Posterior cingulate gyrus (tissue), 11 donors: Measurements from ENCODE around the gene PLAU.
"Not testable (repeated sequence)": the region's sequence is repeated elsewhere in the genome, so short reads cannot be mapped to it uniquely, and the experiment has no call there.

ENCODE experiments used
- DNase-seq, 10 donors: peaks; one replicate each; pipeline versions ENCODE4 v3.0.0 to v3.0.0-alpha.2; 2020 to 2021; ENCODE audit warnings: mixed read lengths in 3 of 10
- intact Hi-C: fragments of 100-400 bp; cut with DNase I; formaldehyde crosslinking; loops from one replicate; pipeline ENCODE4 v1.15.1; 2023

PLAU gene

GRCh38 chr10:73944356-73945100 is 33.6 kb downstream of the PLAU start:
- no peak for DNase-seq
- intact Hi-C loops = no loop called here

GRCh38 chr10:73946253-73947145 is 35.6 kb downstream of the PLAU start:
- intact Hi-C loops = no loop called here

DNA sequence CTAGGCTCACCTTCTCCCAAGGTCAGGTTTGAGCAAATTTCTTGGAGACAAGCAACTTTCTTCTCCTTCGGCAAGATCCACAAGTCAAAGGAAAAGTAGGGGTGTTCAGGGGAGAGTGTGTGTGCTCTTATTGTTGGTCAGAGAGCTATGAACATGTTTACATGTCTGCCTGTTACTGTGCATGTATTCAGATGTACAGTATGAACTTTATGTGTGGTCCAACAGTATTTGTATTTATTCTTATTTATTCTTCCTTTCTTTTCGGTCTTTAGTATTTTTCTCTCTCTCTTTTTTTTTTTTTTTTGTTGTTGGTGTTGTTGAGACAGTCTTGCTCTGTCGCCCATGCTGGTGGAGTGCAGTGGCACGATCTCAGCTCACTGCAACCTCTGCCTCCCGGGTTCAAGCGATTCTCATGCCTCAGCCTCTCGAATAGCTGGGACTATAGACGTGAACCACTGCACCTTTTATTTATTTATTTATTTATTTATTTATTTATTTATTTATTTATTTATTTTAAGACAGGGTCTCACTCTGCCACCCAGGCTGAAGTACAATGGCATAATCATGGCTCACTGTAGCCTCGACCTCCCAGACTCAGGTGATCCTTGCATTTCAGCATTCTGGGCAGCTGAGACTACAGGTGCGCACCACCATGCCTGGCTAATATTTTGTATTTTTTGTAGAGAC is 38.2 kb downstream of the PLAU start:
- no peak for DNase-seq
- intact Hi-C loops = no loop called here

More at GRCh38 chr10:73946253-73947145, 35.6 kb downstream of the PLAU start:
- no peak for DNase-seq

GRCh38 chr10:73950155-73950948 is 39.4 kb downstream of the PLAU start:
- intact Hi-C loops = no loop called here
- no peak for DNase-seq

- no peak for DNase-seq
- intact Hi-C loops = no loop called here
Observed at GRCh38 chr10:73953665-73954064, 42.7 kb downstream of the PLAU start.

GRCh38 chr10:73954737-73955136 is 43.8 kb downstream of the PLAU start:
- DNase-seq = no peak
- intact Hi-C loops = no loop called here

- intact Hi-C loops = no loop called here
- DNase-seq = no peak
Observed at GRCh38 chr10:73955719-73956118, 44.8 kb downstream of the PLAU start.

- intact Hi-C loops = no loop called here
- peak in 1 of 10 donors; percentile 52 for DNase-seq
Observed at GRCh38 chr10:73956476-73957359, 45.8 kb downstream of the PLAU start.

- no peak for DNase-seq
- intact Hi-C loops = no loop called here
Observed at GRCh38 chr10:73959484-73960243, 48.7 kb downstream of the PLAU start.

DNA sequence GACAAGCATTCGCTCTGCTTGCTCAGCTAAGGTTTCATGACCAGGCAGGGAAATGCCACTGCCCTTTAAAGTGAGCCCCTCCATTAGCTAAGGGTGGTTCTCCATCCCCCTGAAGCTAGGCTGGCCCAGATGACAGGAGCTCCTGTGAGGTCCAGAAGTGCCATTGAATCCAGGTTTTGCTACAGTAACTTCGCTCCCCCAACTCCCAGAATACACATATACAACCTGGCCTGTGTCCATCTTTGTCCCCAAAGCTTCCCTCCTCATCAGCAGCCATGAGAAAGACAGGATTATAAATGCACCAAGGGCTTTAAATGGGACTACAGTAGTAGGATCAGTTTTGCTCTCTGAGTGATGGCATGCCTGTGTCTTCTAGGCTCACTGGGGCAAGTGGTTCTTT is 51.5 kb downstream of the PLAU start:
- intact Hi-C loops = no loop called here
- DNase-seq = no peak

DNA sequence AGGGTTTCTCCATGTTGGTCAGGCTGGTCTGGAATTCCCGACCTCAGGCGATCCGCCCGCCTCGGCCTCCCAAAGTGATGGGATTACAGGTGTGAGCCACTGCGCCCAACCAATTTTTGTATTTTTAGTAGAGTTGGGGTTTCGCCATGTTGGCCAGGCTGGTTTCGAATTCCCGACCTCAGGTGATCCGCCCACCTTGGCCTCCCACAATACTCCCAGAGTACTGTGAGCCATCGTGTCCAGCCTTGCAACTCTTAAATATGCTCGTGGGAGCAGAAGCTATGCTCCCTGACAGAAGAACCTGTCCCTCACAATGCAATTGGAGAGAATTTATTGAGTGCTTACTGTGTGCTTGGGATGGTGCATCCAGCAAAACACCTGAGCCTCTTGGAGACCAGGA is 52.6 kb downstream of the PLAU start:
- DNase-seq, intact Hi-C loops: not testable (repeated sequence)

DNA sequence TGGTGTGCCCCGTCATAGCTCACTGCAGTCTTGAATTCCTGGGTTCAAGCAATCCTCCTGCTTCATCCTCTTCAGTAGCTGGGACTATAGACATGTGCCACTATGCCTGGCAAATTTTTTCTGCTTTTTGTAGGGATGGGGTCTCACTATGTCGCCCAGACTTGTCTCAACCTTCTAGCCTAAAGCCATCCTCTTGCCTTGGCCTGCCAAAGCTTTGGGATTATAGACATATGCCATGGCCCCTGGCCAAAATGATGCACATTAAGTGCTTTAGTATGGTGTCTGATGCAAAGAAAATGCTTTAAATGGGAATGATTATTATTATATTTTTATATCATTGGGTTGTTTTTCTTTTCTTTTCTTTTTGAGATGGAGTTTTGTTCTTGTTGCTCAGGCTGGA is 53.8 kb downstream of the PLAU start:
- DNase-seq = no peak
- intact Hi-C loops = no loop called here

DNA sequence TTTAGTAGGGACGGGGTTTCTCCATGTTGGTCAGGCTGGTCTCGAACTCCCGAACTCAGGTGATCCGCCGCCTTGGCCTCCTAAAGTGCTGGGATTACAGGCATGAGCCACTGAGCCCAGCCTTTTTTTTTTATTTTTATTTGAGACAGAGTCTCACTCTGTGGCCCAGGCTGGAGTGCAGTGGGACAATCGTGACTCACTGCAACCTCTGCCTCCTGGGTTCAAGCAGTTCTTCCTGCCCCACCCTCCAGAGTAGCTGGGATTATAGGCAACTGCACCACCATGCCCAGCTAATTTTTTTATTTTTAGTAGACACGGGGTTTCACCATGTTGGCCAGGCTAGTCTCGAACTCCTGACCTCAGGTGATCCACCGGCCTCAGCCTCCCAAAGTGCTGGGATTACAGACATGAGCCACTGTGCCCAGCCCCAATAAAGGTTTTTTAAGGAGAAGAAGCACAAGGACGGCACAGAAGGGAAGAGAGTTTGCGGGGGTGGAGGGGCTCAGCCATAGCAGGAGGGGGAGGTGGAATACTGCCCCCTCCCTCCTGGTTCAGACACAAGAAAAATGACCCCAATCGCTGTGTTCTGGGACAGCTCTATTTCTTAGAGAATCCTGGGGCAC is 54.4 kb downstream of the PLAU start:
- intact Hi-C loops, DNase-seq: not testable (repeated sequence)

GRCh38 chr10:73965890-73966768 is 55.2 kb downstream of the PLAU start:
- DNase-seq = peak in 6 of 10 donors; percentile 16 to 89 (median 36)
- intact Hi-C loops = no loop called here

DNA sequence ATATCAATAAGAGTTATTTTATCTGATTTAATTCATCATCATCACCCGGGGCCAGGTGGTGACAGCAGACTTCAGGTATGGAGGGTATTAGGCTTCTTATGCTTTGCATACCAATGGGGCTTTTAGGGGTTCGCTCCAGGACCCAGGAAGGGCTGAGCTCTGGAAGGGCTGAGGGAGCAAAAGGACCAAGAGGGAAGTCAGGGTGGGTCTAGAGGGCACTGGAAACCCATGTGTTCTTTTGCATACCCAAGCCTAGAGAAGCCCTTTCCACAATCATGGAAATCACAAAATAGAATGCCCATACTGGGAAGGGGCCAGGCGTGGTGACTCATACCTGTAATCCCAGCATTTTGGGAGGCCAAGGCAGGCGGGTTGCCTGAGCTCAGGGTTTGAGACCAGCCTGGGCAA is 56.1 kb downstream of the PLAU start:
- intact Hi-C loops = no loop called here
- no peak for DNase-seq
